GM21367 (cell line): ENCODE results near the gene INTS11.
A peak's percentile ranks its signal among the peaks of the same experiment; 100 is the strongest.
"Not testable (repeated sequence)": the region's sequence is repeated elsewhere in the genome, so short reads cannot be mapped to it uniquely, and the experiment has no call there.

Experiments used
- ATAC-seq: cut with Tn5 transposase; IDR thresholded peaks from one replicate; pipeline ENCODE4 v1.9.1; 2021; ENCODE audit not compliant: unreplicated experiment

INTS11 gene

DNA sequence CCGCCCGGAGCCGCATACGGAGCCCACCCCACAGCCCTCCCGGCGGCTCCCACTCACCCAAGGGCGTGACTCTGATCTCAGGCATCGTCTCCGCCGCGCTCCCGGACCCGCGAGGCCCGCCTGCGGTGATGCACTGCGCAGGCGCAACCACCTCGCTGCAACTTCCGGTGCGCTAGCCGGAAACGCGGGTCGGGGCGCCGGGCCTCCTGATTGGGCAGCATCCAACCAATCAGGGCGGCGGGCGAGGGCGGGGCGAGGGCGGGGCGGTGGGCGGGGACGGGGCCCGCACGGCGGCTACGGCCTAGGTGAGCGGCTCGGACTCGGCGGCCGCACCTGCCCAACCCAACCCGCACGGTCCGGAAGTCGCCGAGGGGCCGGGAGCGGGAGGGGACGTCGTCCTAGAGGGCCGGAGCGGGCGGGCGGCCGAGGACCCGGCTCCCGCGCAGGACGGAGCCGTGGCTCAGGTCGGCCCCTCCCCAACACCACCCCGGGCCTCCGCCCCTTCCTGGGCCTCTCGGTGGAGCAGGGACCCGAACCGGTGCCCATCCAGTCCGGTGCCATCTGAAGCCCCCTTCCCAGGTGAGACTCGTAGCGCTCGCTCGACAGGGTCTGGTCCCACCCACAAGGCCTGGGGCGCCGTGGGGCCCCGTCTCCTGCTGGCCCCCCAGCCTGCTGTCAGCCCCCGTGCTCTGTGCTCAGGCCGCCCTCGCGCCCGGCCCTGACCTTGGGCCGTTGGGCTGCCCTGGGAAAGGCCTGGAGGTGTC is at the start of gene INTS11, which contains the start of gene CPTP:
Gene INTS11 (minus strand): TSS at position 137 of the 764 bp plus-strand sequence. CDS start 52 bp downstream, at position 85.
Gene CPTP (plus strand): TSS at position 279 of the 764 bp plus-strand sequence. CDS start 2,109 bp downstream, outside the sequence.
- peak; percentile 63 for ATAC-seq

GRCh38 chr1:1373815-1374588 is 49.5 kb upstream of the INTS11 start:
- no peak for ATAC-seq

- ATAC-seq: no peak
Observed at GRCh38 chr1:1373051-1373814, 48.8 kb upstream of the INTS11 start.

- ATAC-seq: no peak
Observed at GRCh38 chr1:1371746-1372711, 47.6 kb upstream of the INTS11 start.

- no peak for ATAC-seq
Observed at GRCh38 chr1:1371364-1371745, 46.9 kb upstream of the INTS11 start.

DNA sequence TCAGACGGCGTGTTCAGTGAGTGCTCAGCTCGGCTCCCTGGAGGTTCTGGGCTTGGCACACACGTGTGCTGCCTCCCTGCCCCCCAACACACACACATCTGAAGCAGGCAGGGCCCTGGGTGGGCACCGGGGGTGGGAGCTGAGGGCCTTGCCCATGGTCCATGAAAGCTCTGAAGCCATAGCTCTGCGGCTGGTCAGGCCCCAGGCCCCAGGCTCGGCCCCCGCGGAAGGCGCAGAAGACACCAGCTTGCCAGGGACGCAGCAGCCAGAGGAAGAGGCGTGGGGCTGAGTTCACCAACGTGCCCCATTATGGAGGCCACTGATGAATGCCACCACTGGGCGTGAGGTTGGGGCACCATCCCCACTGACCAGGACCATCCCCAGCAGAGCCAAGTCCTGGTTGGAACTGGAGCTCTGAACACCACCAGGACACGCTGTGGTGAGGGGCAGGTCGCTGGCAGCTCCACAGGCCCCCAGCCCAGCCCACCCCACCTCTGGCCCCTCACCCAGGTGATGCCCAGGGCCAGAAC is 46.4 kb upstream of the INTS11 start:
- no peak for ATAC-seq

DNA sequence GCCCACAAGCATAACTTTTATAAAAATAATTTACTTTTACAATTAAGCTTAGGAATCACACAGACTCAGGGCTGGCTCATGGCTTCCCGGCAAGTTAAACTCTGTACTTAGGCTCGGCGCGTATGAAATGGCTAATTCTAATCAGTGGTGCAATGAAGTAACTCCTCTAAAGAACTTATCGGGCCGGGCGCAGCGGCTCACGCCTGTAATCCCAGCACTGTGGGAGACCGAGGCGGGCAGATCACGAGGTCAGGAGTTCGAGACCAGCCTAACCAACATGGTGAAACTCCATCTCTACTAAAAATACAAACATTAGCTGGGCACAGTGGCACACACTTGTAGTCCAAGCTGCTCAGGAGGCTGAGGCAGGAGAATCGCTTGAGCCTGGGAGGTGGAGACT is 45.6 kb upstream of the INTS11 start:
- ATAC-seq: not testable (repeated sequence)

DNA sequence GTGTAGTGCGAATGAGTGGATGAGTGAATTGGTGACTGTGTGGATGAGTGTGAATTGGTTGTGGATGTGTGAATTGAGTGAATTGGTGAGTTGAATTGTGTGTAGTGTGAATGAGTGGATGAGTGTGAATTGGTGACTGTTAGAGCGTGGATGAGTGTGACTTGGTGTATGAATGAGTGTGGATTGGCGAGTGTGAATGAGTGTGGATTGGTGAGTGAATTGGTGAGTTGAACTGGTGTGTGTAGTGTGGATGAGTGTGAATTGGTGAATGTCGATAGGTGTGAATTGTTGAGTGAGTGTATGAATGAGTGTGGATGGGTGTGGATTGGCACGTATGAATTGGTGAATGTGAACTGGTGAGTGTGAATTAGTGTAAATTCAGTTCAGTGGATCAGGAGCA is 42.9 kb upstream of the INTS11 start:
- ATAC-seq: no peak

DNA sequence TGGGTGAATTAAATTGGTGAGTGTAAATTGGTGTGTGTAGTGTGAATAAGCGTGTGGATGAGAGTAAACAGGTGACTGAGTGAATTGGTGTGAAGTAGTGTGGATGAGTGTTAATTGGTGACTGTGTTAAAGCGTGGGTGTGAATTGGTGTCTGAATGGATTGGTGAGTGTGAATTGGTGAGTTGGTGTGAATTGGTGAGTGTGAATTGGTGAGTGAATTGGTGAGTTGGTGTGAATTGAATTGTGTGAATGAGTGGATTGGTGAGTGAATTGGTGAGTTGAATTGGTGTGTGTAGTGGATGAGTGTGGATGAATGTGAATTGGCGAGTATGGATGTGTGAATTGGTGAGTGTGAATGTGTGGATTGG is 42.2 kb upstream of the INTS11 start:
- no peak for ATAC-seq

- no peak for ATAC-seq
Observed at GRCh38 chr1:1365875-1366698, 41.6 kb upstream of the INTS11 start.

- no peak for ATAC-seq
Observed at GRCh38 chr1:1364266-1364665, 39.8 kb upstream of the INTS11 start.

DNA sequence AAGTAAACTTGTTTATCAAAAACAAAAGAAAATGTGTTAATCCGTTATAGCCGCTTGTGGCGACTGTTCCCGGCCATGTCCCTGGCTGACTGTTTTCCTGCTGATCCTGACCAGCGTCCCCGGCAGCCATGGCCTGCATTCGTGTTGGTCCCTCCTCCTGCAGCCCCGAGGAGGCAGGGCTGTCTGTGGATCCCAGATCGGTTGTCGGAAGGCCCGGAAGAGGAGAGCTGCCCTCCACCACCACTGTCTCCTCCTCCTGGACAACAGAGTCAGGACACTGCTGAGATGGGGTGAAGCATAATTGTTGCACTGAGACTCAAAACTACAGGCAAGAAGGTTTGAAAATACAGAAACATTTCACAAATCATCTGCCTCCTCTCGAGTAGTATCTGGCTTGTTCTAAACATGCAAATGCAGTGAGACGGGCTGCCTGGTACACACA is 37.5 kb upstream of the INTS11 start:
- no peak for ATAC-seq

GRCh38 chr1:1361233-1361981 is 36.9 kb upstream of the INTS11 start:
- no peak for ATAC-seq

- no peak for ATAC-seq
Observed at GRCh38 chr1:1360506-1361169, 36.2 kb upstream of the INTS11 start.

DNA sequence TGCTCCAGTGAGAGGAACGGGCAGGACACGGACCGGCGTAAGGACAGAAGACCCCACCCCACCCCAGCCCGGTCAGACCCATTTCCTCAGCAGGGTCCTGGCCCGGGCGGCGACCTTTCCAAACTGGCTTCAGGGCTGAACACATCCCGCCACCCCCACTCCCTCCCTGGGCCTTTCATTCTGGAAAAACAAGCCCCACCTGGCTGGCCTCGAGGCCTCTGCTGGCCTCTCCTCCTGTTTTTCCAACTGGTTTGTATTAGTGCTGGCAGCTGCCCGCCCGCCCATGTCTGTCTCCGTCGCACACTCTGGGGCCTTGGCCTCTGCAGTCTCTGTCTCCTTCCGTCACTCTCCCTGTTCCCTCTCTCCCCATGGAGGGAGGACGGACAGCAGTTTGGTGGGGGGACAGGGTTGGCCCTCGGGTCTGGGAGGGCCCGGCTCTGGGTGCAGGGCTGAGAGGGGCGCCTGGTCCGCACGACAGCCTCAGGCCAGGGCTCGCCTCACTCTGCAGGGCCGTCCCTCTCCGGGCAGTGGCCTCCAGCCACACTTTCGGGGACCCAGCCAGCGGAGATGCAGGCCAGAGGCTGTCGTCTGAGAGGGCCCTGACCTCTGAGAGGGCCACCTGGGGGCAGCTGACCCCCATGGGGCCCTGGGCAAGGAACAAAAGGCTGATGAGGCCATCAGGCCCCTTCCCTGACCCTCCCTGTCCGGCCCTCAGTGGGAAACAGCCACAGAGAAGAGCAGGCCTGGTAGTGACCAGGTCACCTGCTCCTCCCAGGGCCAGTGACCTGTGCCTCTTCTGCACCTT is 35.4 kb upstream of the INTS11 start:
- ATAC-seq: no peak

GRCh38 chr1:1359308-1359663 is 34.8 kb upstream of the INTS11 start:
- ATAC-seq: no peak
